GM12878 (cell line): Measurements from ENCODE around the gene SLC25A43. TPM values are rescaled to one million over a fixed set of nuclear protein-coding genes. Genes with fewer than 3 reads are reported as not detected.
A peak's percentile ranks its signal among the peaks of the same experiment; 100 is the strongest.

Experiments used
- ATAC-seq: fragments of 200-7000 bp; cut with Tn5 transposase; 3 replicates; pipeline ENCODE4 v1.9.1; 2020; ENCODE audit warnings: mild to moderate bottlenecking, moderate library complexity
- BruUV-seq: library from RNA; stranded (reverse); fragments of 400-500 nt; replicated peaks from 2 replicates; lab custom pipeline; 2021; lab: Mats Ljungman, UMichigan
- CTCF ChIA-PET: fragments of 300-600 bp; sonication (Branson Sonifier 250); formaldehyde crosslinking; extraction: SDS; loops from one replicate; lab custom pipeline; 2021; ENCODE audit warnings: inconsistent platforms; lab: Yijun Ruan, JAX
- POLR2A ChIA-PET: fragments of 350-600 bp; formaldehyde crosslinking; extraction: SDS; loops from one replicate; lab custom pipeline; 2021; ENCODE audit warnings: inconsistent platforms; lab: Charles Lee
- RAD21 ChIA-PET: fragments of 300-600 bp; sonication (Branson Sonifier 250); formaldehyde crosslinking; loops from one replicate; lab custom pipeline; 2023; ENCODE audit warnings: antibody characterized with exemption; ENCODE audit not compliant: unreplicated experiment; lab: Charles Lee
- SMC1A ChIA-PET: fragments of 300-600 bp; sonication (Branson Sonifier 250); formaldehyde crosslinking; loops from one replicate; lab custom pipeline; 2023; ENCODE audit not compliant: unreplicated experiment, uncharacterized antibody; lab: Charles Lee
- DNase-seq: peaks from one replicate; pipeline ENCODE4 v3.0.0-alpha.2; 2011; ENCODE audit warnings: low read depth, low spot score
- FAIRE-seq: peaks from 3 replicates; lab custom pipeline; 2011; peaks lifted over from hg19 to GRCh38; lab: Jason Lieb, UNC
- H2AFZ ChIP-seq: 2 replicates; pipeline ENCODE4 v1.6.0; 2011; ENCODE audit warnings: low read depth, low read length, control low read depth; ENCODE audit not compliant: control insufficient read depth
- H3K27ac ChIP-seq: 2 replicates; pipeline ENCODE4 v1.5.1; 2011; ENCODE audit warnings: control low read depth; ENCODE audit not compliant: control insufficient read depth, insufficient read depth
- H3K27me3 ChIP-seq, 2 experiments: replicated peaks in 1 of 2; 2 replicates each; pipeline versions ENCODE4 v1.6.0 to v1.6.1; 2011; ENCODE audit warnings: low read length in 1 of 2; ENCODE audit not compliant: control insufficient read depth in 2 of 2, insufficient read depth in 2 of 2
- H3K36me3 ChIP-seq, 2 experiments: 2 replicates each; pipeline ENCODE4 v1.5.1; 2011; ENCODE audit warnings: low read length in 1 of 2; ENCODE audit not compliant: control insufficient read depth in 2 of 2, insufficient read depth in 2 of 2
- H3K4me1 ChIP-seq: 2 replicates; pipeline ENCODE4 v1.6.1; 2011; ENCODE audit warnings: mild to moderate bottlenecking, low read length, moderate library complexity, mixed read lengths; ENCODE audit not compliant: control insufficient read depth, insufficient read depth
- H3K4me2 ChIP-seq: 2 replicates; pipeline ENCODE4 v1.6.0; 2011; ENCODE audit warnings: control low read depth; ENCODE audit not compliant: control insufficient read depth, insufficient read depth
- H3K4me3 ChIP-seq: fragments of 200-600 bp; sonication (generic); 2 replicates; pipeline ENCODE4 v1.5.1; 2016
- H3K79me2 ChIP-seq: 2 replicates; pipeline ENCODE4 v1.6.0; 2011; ENCODE audit warnings: low read length; ENCODE audit not compliant: control insufficient read depth, insufficient read depth
- H3K9ac ChIP-seq: 2 replicates; pipeline ENCODE4 v1.8.0; 2011; ENCODE audit warnings: low read length, control low read depth, mixed read lengths; ENCODE audit not compliant: control insufficient read depth, insufficient read depth
- H3K9me3 ChIP-seq: replicated peaks from 3 replicates; pipeline ENCODE4 v1.5.1; 2011; ENCODE audit warnings: mild to moderate bottlenecking, low read length; ENCODE audit not compliant: control insufficient read depth, insufficient read depth
- H4K20me1 ChIP-seq: 2 replicates; pipeline ENCODE4 v1.6.0; 2011; ENCODE audit not compliant: control insufficient read depth, insufficient read depth
- BACH1 ChIP-seq: fragments of 450-650 bp; IDR thresholded peaks from 2 replicates; pipeline ENCODE4 v1.6.1; 2017; ENCODE audit warnings: mild to moderate bottlenecking, borderline replicate concordance
- BCL11A ChIP-seq: IDR thresholded peaks from 2 replicates; pipeline ENCODE4 v1.6.1; 2011; ENCODE audit warnings: low read depth, low read length
- CEBPZ ChIP-seq: fragments of 150-350 bp; IDR thresholded peaks from 2 replicates; pipeline ENCODE4 v1.6.1; 2016; ENCODE audit warnings: low read depth, low read length
- CHD2 ChIP-seq: IDR thresholded peaks from 2 replicates; pipeline ENCODE4 v1.6.1; 2011; ENCODE audit warnings: low read depth, low read length, improper control_type of control experiment, borderline replicate concordance
- CHD4 ChIP-seq: fragments of 200-600 bp; sonication (generic); IDR thresholded peaks from 2 replicates; pipeline ENCODE4 v1.6.1; 2016; ENCODE audit warnings: mild to moderate bottlenecking
- ETV6 ChIP-seq, 2 experiments: fragments of 450-650 bp in 1 of 2; IDR thresholded peaks in 1 of 2; conservative IDR thresholded peaks in 1 of 2; 2 replicates each; pipeline ENCODE4 v1.6.1; 2014; ENCODE audit warnings: antibody characterized with exemption in 1 of 2, borderline replicate concordance in 1 of 2, low read depth in 1 of 2, mild to moderate bottlenecking in 1 of 2, moderate library complexity in 1 of 2
- IKZF1 ChIP-seq: fragments of 450-650 bp; conservative IDR thresholded peaks from 2 replicates; pipeline ENCODE4 v1.6.1; 2017; ENCODE audit warnings: antibody characterized with exemption, mild to moderate bottlenecking
- MXI1 ChIP-seq: fragments of 150-350 bp; IDR thresholded peaks from 2 replicates; pipeline ENCODE4 v1.6.1; 2011; ENCODE audit warnings: low read depth, mild to moderate bottlenecking, inconsistent platforms, low read length, improper control_type of control experiment
- RAD21 ChIP-seq: IDR thresholded peaks from 2 replicates; pipeline ENCODE4 v1.6.1; 2011; ENCODE audit warnings: mild to moderate bottlenecking, low read depth, low read length, moderate library complexity; ENCODE audit not compliant: insufficient read depth
- RAD51 ChIP-seq: fragments of 450-650 bp; IDR thresholded peaks from 2 replicates; pipeline ENCODE4 v1.6.1; 2016; ENCODE audit warnings: moderate library complexity, mild to moderate bottlenecking, inconsistent platforms
- SIX5 ChIP-seq: IDR thresholded peaks from 2 replicates; pipeline ENCODE4 v1.6.1; 2011; ENCODE audit warnings: mild to moderate bottlenecking, low read depth, low read length, moderate library complexity; ENCODE audit not compliant: severe bottlenecking
- ZNF592 ChIP-seq: fragments of 450-650 bp; IDR thresholded peaks from 2 replicates; pipeline ENCODE4 v1.6.1; 2017; ENCODE audit warnings: mild to moderate bottlenecking, moderate library complexity
- WGBS: methylation state at CpG from one replicate; pipeline ENCODE4 v1.1.6; 2016; ENCODE audit warnings: low lambda C conversion rate; ENCODE audit not compliant: insufficient replicate concordance, insufficient coverage; ENCODE audit errors: missing lambda C conversion rate; 5-methylcytosine and 5-hydroxymethylcytosine counted together
- in situ Hi-C: fragments of 300-500 bp; cut with MboI; formaldehyde crosslinking; loops from 9 replicates; pipeline ENCODE4 v1.14.3; 2018; ENCODE audit warnings: mixed read lengths
- intact Hi-C: fragments of 100-400 bp; cut with micrococcal nuclease; formaldehyde crosslinking; loops from one replicate; pipeline ENCODE4 v1.14.2; 2022; ENCODE audit not compliant: unreplicated experiment
- polyA plus RNA-seq, 11 experiments: library from polyadenylated mRNA; depleted of rRNA in 4 of 11; unstranded in 6 of 11; stranded (reverse) in 5 of 11; fragments of >200 nt; fragmentation: Nextera tagmentation in 4 of 11; fragmentation: Illumina TruSeq in 1 of 11; extraction: Ambion mirVana in 4 of 11; extraction: Trizol in 1 of 11; gene quantifications; 1 replicate in 1 of 11; 2 replicates in 10 of 11; pipeline versions ENCODE4 v1.2.1 to v1.2.3, GENCODE V29; 2011 to 2016; ENCODE audit warnings: inconsistent platforms in 2 of 11, missing spikeins in 2 of 11, low read depth in 1 of 11
- total RNA-seq, 4 experiments: library from RNA; depleted of rRNA in 3 of 4; stranded (reverse); fragments of >200 nt in 3 of 4; fragmentation: Illumina TruSeq in 1 of 4; extraction: Trizol in 1 of 4; gene quantifications; 2 replicates each; pipeline versions ENCODE4 v1.2.1 to v1.2.3, GENCODE V29; 2013 to 2021

Gene SLC25A43
- total and polyA plus RNA-seq, 10 of the 15 experiments (the other 5 are each of a cell fraction or from before 2014, with no cell fraction given), result 2.5 to 13.5 (median 6.8) TPM

- TF ChIP-seq ZNF592 (no peak), IKZF1 (no peak), RAD21 (no peak)
Measured at GRCh38 chrX:119481323-119481801, 82.2 kb downstream of the SLC25A43 start (continued).

GRCh38 chrX:119482041-119482440 is 82.9 kb downstream of the SLC25A43 start:
- no peaks in the 10 kb centered on the region for H3K79me2 ChIP-seq
- ATAC-seq, result peak; percentile 43
- ChIA-PET RAD21 (interaction anchor here (0.6 to 2.5 kb wide), 3 partner anchors 9 to 337 kb away, joined by 3 to 10 read pairs (median 3); partner anchors contain the start of gene SLC25A5), CTCF (interaction anchor here (0.6 to 3.3 kb wide), 14 partner anchors 9 to 1000 kb away, joined by 3 to 15 read pairs (median 5); partner anchors contain the start of genes NKRF and UBE2A), SMC1A (interaction anchor here (1.1 to 1.3 kb wide), 2 partner anchors 13 to 161 kb away, joined by 3 read pairs; no protein-coding TSS in a partner anchor), POLR2A (interaction anchor here (1.0 kb wide), 1 partner anchor 14 kb away, joined by 3 read pairs; the partner anchor contains the start of gene SLC25A5)
- H3K4me1 ChIP-seq, result no peaks in the 10 kb centered on the region; the same call in 1 of the 2 replicates
- H3K27ac ChIP-seq, result no peak overlapping the region
- H3K4me3 ChIP-seq, result no peak overlapping the region
- peak overlapping the region; percentile 55; the same call in 1 of the 2 replicates for H3K4me2 ChIP-seq
- H2AFZ ChIP-seq, result peak overlapping the region; percentile 82
- no peaks in the 10 kb centered on the region for H4K20me1 ChIP-seq
- no peaks in the 10 kb centered on the region for H3K27me3 ChIP-seq
- no TSS peak for BruUV-seq
- DNase-seq, result no peak
- H3K9ac ChIP-seq, result peak overlapping the region; percentile 50; the same call in 1 of the 2 replicates
- WGBS, result 29% methylated on average over 10 of the region's 10 CpGs
- intact Hi-C loops, result loop anchor here (10.0 kb wide), 1 partner anchor 403 kb away; no protein-coding TSS in a partner anchor
- no peaks in the 10 kb centered on the region for H3K9me3 ChIP-seq
- FAIRE-seq, result no peak
- H3K36me3 ChIP-seq, result no peaks in the 10 kb centered on the region
- in situ Hi-C loops, result no loop called here
- TF ChIP-seq CEBPZ, result no peak
- TF ChIP-seq BACH1, result no peak
- no peak for TF ChIP-seq BCL11A
- no peak for TF ChIP-seq CHD2
- no peak for TF ChIP-seq MXI1
- no peak for TF ChIP-seq RAD51
- no peak for TF ChIP-seq ETV6 (conservative IDR thresholded peaks at IDR 0.05 in 1 of 2, IDR thresholded peaks at IDR 0.05 in 1 of 2; ENCODE audit: borderline replicate concordance in 1 of 2, low read depth in 1 of 2)
- TF ChIP-seq CHD4, result no peak
- TF ChIP-seq SIX5, result no peak
